ENCODE measurements around the gene NHEJ1.

DNA sequence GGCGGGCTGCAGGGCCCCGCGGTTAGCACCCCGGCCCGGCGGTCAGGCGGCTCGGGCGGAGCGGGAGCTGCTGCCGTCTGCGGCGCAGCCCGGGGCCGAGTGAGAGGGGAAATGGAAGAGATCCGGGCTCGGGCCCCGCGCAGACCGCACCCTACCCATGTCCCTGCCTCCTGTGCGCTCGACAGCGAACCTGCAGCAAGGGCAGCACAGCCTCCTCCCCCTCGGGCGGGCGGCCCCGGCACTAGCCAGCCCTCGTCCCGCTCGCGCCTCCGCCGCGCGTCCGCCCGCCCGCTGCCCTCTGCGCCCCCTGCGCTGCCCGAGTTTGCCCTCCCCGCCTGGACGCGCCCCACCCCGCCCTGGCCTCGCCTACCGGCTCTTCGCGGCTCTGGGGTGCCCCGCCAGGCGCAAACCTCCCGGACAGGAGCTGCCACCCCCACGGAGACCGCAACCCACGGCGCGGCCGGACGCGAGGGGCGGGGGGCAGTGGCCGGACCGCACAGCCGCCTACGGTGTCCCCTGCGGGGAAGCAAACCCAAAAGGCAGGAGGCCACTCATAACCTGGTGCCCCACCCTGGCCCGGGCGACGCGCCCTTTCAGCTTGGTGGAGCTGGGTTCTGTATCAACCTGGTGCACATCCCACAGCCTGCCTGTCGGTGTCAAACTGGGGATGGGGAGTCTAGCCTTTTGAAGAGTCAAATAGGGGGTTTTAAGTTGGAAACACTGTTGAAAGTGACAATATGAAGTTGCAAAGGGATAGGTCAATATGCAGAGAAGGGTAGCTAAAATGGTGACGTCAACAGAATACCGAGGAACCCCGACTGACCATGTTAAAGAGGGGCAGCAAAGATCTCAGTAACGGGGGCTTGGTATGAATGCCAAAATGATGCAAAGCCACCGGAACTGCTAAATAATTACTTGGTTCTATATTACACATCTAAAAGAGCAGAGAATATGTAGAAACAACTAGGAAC is 99.5 kb downstream of the NHEJ1 start, which contains the start of gene IHH:
- TF ChIP-seq CTCF (IDR thresholded peaks at IDR 0.05) (no peak), POLR2A (IDR thresholded peaks at IDR 0.05) (no peak)
